AG09319 (cell line): ENCODE results near the gene FOXS1.

Experiments
- DNase-seq: peaks from one replicate; pipeline ENCODE4 v3.0.0-alpha.2; 2010; ENCODE audit warnings: low read depth; ENCODE audit errors: extremely low read depth
- CTCF ChIP-seq: IDR thresholded peaks from 2 replicates; pipeline ENCODE4 v1.5.1; 2011; ENCODE audit warnings: low read depth, mild to moderate bottlenecking, inconsistent platforms, low read length, moderate library complexity

The FOXS1 gene

GRCh38 chr20:31838646-31839292 lies 6.6 kb downstream of the FOXS1 start:
- no peak for DNase-seq
- TF ChIP-seq CTCF = no peak

DNA sequence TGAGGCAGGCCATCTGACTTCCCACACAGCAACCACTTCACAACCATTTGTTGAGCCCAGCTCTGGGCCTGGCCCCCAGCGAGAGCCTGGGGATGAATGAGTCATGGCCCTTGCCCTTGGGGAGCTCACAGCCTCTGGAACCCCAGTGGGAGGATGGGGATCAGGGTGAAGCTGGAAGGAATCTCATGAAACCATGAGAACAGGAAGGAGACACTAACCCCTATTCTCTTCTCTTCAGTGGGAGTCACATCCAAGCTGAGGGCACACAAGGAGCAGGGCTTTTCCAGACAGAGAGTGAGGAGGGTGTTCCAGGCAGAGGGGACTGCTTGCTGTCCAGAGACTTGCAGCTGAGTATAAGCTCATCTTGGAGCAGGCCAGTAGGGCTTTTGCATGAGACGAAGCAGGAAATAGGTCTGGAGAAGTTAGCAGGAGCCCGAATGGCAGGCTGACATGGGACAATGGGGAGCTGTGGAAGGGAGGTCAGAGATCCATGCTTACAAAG lies 7.5 kb downstream of the FOXS1 start:
- DNase-seq = no peak
- TF ChIP-seq CTCF = no peak

- DNase-seq = no peak
- no peak for TF ChIP-seq CTCF
These were observed 8.4 kb downstream of the FOXS1 start for GRCh38 chr20:31836853-31837608.

- peak; percentile 67 for DNase-seq
- no peak for TF ChIP-seq CTCF
These were observed 9.2 kb downstream of the FOXS1 start for GRCh38 chr20:31835977-31836852.

DNA sequence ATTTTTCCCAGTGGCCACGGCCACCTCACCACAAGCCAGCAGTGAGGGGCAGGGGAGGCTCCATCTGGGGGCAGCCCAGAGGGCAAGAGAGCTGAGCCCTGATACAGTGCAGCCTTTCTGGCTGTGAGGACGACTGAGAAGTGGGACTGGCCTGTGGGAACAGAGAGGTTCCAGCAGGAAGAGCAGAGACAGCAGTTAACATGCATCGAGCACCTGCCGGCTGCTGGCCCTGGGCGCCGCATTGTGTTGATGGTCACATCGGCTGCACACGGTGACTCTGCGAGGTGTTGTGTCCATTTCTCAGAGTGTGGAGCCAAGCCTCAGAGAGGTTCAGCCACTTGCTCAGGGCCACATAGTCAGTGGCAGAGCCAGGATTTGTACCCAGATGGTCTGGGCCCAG lies 9.8 kb downstream of the FOXS1 start:
- no peak for TF ChIP-seq CTCF
- DNase-seq = no peak

DNA sequence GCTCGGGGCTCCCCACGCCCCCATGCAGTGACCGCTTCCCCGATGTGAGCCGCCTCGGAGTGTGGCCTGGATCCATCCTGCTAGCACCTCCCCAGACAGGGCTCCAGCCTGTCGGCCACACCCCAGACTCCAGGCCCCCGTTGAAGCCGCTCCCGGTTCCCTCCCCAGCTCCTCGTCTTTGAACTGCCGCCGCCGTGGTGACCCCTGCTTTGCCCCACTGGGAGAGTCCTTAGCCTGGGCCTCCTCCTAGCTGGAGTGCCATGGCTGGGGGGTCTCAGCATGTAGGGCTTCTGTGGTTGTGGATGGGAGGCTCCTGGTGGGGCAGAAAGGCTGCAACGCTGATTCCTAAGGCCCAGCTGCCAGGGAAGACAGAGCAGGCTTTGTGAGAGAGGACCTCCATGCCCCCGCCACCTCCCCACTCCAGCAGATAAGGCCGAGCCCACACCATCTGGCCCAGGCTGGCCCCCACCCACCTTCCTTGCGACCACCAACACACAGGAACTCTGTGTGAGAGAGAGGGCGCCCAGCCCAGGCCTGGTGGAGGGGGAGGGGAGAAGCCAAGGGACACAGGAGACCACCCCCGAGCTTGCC lies 11.4 kb downstream of the FOXS1 start:
- DNase-seq = no peak
- no peak for TF ChIP-seq CTCF
